MM.1S (cell line): ENCODE measurements around the gene AIP.

Experiments used
- CTCF ChIP-seq: fragments of 300-600 bp; sonication (generic); IDR thresholded peaks from 2 replicates; pipeline ENCODE4 v1.5.1; 2016; ENCODE audit warnings: antibody characterized with exemption, low read length, mixed read lengths
- EZH2 ChIP-seq: fragments of 300-600 bp; sonication (generic); optimal IDR thresholded peaks from 2 replicates; pipeline ENCODE3; 2017; ENCODE audit warnings: low read depth, mild to moderate bottlenecking, antibody characterized with exemption, low read length, mixed read lengths
- EZH2phosphoT487 ChIP-seq: fragments of 300-600 bp; sonication (generic); IDR thresholded peaks from 2 replicates; pipeline ENCODE4 v1.6.1; 2018; ENCODE audit warnings: antibody characterized with exemption, low read length

- TF ChIP-seq EZH2phosphoT487 (no peak), CTCF (no peak), EZH2 (no peak)
Observed at GRCh38 chr11:67450796-67451657, 31.8 kb upstream of the AIP start.
